ENCODE data around the gene CACNA2D2. TPM values are rescaled to one million over a fixed set of nuclear protein-coding genes. Genes with fewer than 3 reads are reported as not detected.

Gene CACNA2D2
- total and polyA plus RNA-seq, 2 of the 13 experiments (the other 11 are each of a cell fraction or from before 2014, with no cell fraction given) = not detected

- H3K9ac ChIP-seq (ENCODE audit: insufficient read depth, low read depth, low read length) = no peak overlapping the region
- H3K27me3 ChIP-seq (ENCODE audit: control insufficient read depth in 1 of 2, insufficient read depth in 2 of 2, low read length in 2 of 2) = peaks cover 15 to 57% of the 10 kb centered on the region in 2 experiments; a peak in 4 of 5 replicates
- H3K4me3 ChIP-seq (replicated peaks in 1 of 3; ENCODE audit: insufficient read depth in 1 of 3, low read depth in 2 of 3, low read length in 3 of 3) = no peak overlapping the region
- in situ Hi-C loops (cut with HindIII; ENCODE audit: extremely low pct_ligation_motif_present, low pct_unique_long_range_greater_than_20kb) = no loop called here
- no peak overlapping the region for H3K27ac ChIP-seq (ENCODE audit: extremely low read length, insufficient read depth, low read length)
- H3K36me3 ChIP-seq (replicated peaks in 1 of 2; ENCODE audit: control insufficient read depth in 1 of 2, insufficient read depth in 2 of 2, low read length in 2 of 2) = no peaks in the 10 kb centered on the region
- intact Hi-C loops (cut with micrococcal nuclease; ENCODE audit: unreplicated experiment) = no loop called here
- ChIA-PET CTCF (ENCODE audit: low intra/inter-chr PET ratio, low total read pairs) (no interaction called here), POLR2A (no interaction called here)
- H3K4me1 ChIP-seq (ENCODE audit: insufficient read depth, low read length) = peaks cover 6% of the 10 kb centered on the region
- H4K20me1 ChIP-seq (ENCODE audit: insufficient read depth, low read length) = no peaks in the 10 kb centered on the region
- ATAC-seq (no peak), FAIRE-seq (no peak), DNase-seq (ENCODE audit: low spot score) (no peak)
- no peaks in the 10 kb centered on the region for H3K79me2 ChIP-seq (ENCODE audit: insufficient read depth, low read length)
- H3K9me3 ChIP-seq (ENCODE audit: low read length) = no peaks in the 10 kb centered on the region
- WGBS (ENCODE audit: low lambda C conversion rate) = 78% methylated on average over 47 of the region's 48 CpGs
- H3K4me2 ChIP-seq (ENCODE audit: low read depth, low read length) = no peak overlapping the region
- no TSS peak for BruUV-seq (replicated peaks)
- H2AFZ ChIP-seq (ENCODE audit: low read length) = no peak overlapping the region
- TF ChIP-seq HNRNPK (IDR thresholded peaks at IDR 0.05; ENCODE audit: low read depth, low read length, poor library complexity, severe bottlenecking) (peak; percentile 28), ZBTB33 (CRISPR knock-in tag; IDR thresholded peaks at IDR 0.05) (peak; percentile 34; the same call in 1 of the 2 replicates), ZBTB43 (CRISPR knock-in tag; conservative IDR thresholded peaks at IDR 0.05) (no peak), ZNF205 (CRISPR knock-in tag; IDR thresholded peaks at IDR 0.05) (no peak)
Observed at GRCh38 chr3:50364573-50365079, 138.8 kb downstream of the CACNA2D2 start.

Measured in HepG2 (cell line).